ENCODE results near the gene MICALL2.

Gene MICALL2

DNA sequence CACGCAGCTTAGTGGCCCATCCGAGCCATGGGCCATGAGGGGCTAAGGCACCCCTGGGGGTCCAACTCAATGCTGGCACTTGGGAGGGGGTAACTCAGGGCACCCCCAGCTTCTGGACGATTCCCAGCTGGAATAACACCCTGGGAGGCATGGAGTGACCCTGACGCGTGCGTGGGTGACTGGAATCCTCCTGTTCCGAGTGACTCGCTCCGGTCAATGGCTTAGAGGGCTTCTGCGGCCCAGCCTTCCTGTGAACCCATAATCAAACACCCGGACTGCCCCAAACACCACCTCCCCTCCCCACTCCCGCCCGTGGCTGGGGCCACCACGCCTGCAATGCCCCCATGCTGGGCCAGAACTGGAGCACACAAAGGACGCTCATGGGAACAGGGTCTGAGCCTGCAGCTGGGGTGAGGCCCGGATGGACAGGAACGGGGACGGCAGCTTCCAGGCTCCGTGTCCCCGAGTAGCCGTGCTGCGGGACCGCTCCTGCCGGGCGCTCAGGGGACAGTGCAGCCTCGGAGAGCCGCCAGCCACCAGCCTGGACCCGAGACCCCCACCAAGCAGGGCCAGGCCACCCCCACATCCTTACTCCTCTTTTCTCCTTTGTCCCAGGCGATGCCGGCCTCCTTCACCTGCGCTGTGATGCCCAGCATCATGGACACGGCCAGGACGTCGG lies 36.4 kb upstream of the MICALL2 start:
- H3K27ac ChIP-seq = no peak overlapping the region
- TF ChIP-seq, protein P1, sequence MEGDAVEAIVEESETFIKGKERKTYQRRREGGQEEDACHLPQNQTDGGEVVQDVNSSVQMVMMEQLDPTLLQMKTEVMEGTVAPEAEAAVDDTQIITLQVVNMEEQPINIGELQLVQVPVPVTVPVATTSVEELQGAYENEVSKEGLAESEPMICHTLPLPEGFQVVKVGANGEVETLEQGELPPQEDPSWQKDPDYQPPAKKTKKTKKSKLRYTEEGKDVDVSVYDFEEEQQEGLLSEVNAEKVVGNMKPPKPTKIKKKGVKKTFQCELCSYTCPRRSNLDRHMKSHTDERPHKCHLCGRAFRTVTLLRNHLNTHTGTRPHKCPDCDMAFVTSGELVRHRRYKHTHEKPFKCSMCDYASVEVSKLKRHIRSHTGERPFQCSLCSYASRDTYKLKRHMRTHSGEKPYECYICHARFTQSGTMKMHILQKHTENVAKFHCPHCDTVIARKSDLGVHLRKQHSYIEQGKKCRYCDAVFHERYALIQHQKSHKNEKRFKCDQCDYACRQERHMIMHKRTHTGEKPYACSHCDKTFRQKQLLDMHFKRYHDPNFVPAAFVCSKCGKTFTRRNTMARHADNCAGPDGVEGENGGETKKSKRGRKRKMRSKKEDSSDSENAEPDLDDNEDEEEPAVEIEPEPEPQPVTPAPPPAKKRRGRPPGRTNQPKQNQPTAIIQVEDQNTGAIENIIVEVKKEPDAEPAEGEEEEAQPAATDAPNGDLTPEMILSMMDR (IDR thresholded peaks at IDR 0.05) = no peak
- no peak for TF ChIP-seq ZFX (IDR thresholded peaks at IDR 0.05; ENCODE audit: borderline replicate concordance)

GRCh38 chr7:1494866-1495563 lies 35.7 kb upstream of the MICALL2 start:
- no peak for TF ChIP-seq ZFX (IDR thresholded peaks at IDR 0.05; ENCODE audit: borderline replicate concordance)
- TF ChIP-seq, protein P1 (IDR thresholded peaks at IDR 0.05) = no peak
- H3K27ac ChIP-seq = no peak overlapping the region

DNA sequence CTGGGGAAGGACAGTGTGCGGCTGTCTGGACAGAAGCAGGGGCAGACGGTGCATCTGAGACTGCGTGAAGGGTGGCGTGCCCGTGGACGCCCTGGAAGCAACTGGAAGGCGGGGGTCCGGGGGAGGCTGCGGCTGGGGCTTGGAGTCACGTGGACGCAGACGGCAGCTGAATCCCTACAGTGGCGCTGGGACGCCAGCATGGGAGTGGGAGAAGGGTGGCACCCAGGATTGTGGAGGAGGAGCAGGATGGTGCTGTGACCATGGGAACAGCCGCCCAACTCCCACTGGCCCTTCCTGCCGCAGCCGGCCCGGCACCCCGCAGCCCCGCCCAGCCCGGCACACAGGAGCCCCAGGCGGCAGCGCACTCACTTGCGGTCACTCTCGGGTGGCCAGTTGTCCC lies 35.2 kb upstream of the MICALL2 start:
- TF ChIP-seq ZFX (IDR thresholded peaks at IDR 0.05; ENCODE audit: borderline replicate concordance) = no peak
- TF ChIP-seq, protein P1 (IDR thresholded peaks at IDR 0.05) = no peak

DNA sequence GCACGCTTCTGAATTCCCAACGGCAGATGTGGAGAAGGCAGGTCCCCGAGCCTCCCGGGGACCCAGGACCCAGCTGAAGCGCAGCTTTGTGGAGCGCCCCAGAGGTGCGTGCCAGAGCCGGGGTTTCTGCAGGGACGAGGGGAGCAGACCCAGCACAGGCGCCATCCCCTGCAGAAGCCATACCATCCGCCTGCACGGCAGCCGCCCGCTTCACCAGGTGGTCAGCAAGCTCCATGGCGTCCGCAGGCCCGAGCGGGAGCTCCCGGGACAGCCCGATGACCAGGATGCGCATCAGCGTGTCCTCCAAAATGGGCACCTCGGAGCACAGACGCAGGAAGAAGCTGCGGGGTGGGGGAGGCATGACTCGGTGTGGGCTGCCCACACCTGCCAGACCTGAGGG lies 34.3 kb upstream of the MICALL2 start:
- TF ChIP-seq, protein P1 (IDR thresholded peaks at IDR 0.05) = no peak
- TF ChIP-seq ZFX (IDR thresholded peaks at IDR 0.05; ENCODE audit: borderline replicate concordance) = no peak
- no peak overlapping the region for H3K27ac ChIP-seq

More for the DNA sequence above, 35.2 kb upstream of the MICALL2 start:
- no peak overlapping the region for H3K27ac ChIP-seq

DNA sequence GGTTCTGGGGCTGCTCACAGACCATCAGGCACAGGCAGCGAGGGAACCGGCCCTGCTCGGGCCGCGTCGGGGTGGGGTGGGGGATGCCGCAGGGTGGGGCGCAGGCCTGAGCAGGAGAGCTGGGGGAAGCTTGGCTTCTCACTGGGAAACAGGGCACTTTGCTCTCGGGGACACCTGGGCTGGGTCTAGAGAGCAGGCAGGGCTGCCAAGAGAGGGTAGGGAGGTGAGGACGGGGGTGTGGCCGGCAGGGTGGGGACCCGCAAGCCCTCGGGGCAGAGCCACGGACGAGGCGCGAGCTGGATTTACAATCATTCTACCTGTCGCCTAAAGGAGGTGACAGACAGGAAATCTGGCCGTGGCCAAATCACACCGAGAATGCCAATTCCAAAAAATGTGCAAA lies 33.9 kb upstream of the MICALL2 start:
- TF ChIP-seq, protein P1 (IDR thresholded peaks at IDR 0.05) = no peak
- TF ChIP-seq ZFX (IDR thresholded peaks at IDR 0.05; ENCODE audit: borderline replicate concordance) = no peak

GRCh38 chr7:1492640-1493039 lies 33.4 kb upstream of the MICALL2 start:
- TF ChIP-seq ZFX (IDR thresholded peaks at IDR 0.05; ENCODE audit: borderline replicate concordance) = no peak
- TF ChIP-seq, protein P1 (IDR thresholded peaks at IDR 0.05) = no peak

More for the DNA sequence above, 33.9 kb upstream of the MICALL2 start:
- no peak overlapping the region for H3K27ac ChIP-seq

DNA sequence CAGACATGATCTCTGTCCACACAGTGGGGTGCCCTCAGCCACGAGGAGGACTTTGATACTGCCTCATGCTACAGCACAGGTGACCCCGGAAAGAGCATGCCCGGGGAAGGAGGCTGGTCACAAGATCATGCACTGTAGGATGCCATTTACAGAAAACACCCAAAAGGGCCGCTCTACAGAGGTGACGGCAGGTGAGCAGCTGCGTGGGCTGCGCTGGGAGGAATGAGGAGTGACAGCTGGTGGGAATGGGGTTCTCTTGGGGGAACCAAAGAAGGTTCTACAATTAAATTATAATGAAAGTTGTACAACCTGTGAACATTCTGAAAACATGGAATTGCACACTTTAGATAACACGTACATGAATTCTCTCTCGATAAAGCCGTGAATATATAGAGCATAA lies 33.0 kb upstream of the MICALL2 start:
- TF ChIP-seq, protein P1 (IDR thresholded peaks at IDR 0.05) = no peak
- no peak for TF ChIP-seq ZFX (IDR thresholded peaks at IDR 0.05; ENCODE audit: borderline replicate concordance)
- no peak overlapping the region for H3K27ac ChIP-seq

More at GRCh38 chr7:1492640-1493039, 33.4 kb upstream of the MICALL2 start:
- H3K27ac ChIP-seq = no peak overlapping the region

Data from 22Rv1 (cell line).